Thyroid gland (tissue), 4 donors: ENCODE measurements around the gene VIT. TPM values are rescaled to one million over a fixed set of nuclear protein-coding genes. Genes with fewer than 3 reads are reported as not detected.

Experiments used
- DNase-seq, 2 donors: peaks; one replicate each; pipeline ENCODE4 v3.0.0-alpha.2; 2019
- H3K27ac ChIP-seq, 3 donors: fragments of 200-600 bp; sonication (generic); 1 replicate in 2 of 3; 2 replicates in 1 of 3; pipeline ENCODE4 v1.5.1; 2016 to 2019; ENCODE audit warnings: mild to moderate bottlenecking in 1 of 3, moderate library complexity in 1 of 3
- H3K27me3 ChIP-seq: fragments of 200-600 bp; sonication (generic); one replicate; pipeline ENCODE4 v1.5.1; 2019
- H3K36me3 ChIP-seq, 2 donors: fragments of 200-600 bp; sonication (generic); one replicate each; pipeline ENCODE4 v1.5.1; 2016 to 2019
- H3K4me1 ChIP-seq, 2 donors: fragments of 200-600 bp; sonication (generic); one replicate each; pipeline ENCODE4 v1.5.1; 2017 to 2019
- H3K4me3 ChIP-seq, 3 donors: fragments of 200-600 bp; sonication (generic); replicated peaks in 1 of 3; 1 replicate in 2 of 3; 2 replicates in 1 of 3; pipeline ENCODE4 v1.5.1; 2016; ENCODE audit warnings: mild to moderate bottlenecking in 1 of 3
- H3K9me3 ChIP-seq: fragments of 200-600 bp; sonication (generic); one replicate; pipeline ENCODE4 v1.5.1; 2017
- POLR2A ChIP-seq, 2 donors: fragments of 450-650 bp; IDR thresholded peaks; one replicate each; pipeline ENCODE4 v1.6.1; 2017; ENCODE audit warnings: antibody characterized with exemption in 2 of 2, mild to moderate bottlenecking in 2 of 2, moderate library complexity in 1 of 2
- WGBS, 2 donors: methylation state at CpG; one replicate each; pipeline ENCODE4 v1.1.5; 2017; 5-methylcytosine and 5-hydroxymethylcytosine counted together
- intact Hi-C: fragments of 100-400 bp; cut with DNase I; formaldehyde crosslinking; loops from one replicate; pipeline ENCODE4 v1.15.1; 2023
- total RNA-seq, 4 donors: library from RNA; depleted of rRNA; stranded (reverse); fragments of >200 nt; gene quantifications; one replicate each; pipeline ENCODE4 v1.2.3, GENCODE V29; 2016
- TF ChIP-seq, protein P1 (sequence below), 6 experiments: fragments of 200-600 bp in 3 of 6; fragments of 450-650 bp in 3 of 6; sonication (generic) in 3 of 6; IDR thresholded peaks; one replicate each; pipeline ENCODE4 v1.5.1; 2016 to 2019; ENCODE audit warnings: antibody characterized with exemption in 6 of 6, mild to moderate bottlenecking in 2 of 6, inconsistent platforms in 1 of 6, moderate library complexity in 1 of 6

VIT gene
- total RNA-seq, 4 donors from 2014 or later = 9.4 to 24.7 (median 20.6) TPM

GRCh38 chr2:36857713-36858112, 161.2 kb downstream of the VIT start:
- 92 to 95% methylated on average over 5 of the region's 5 CpGs for WGBS, 2 donors

GRCh38 chr2:36858551-36859365, 162.3 kb downstream of the VIT start:
- Histone ChIP-seq H3K9me3 (no peaks in the 10 kb centered on the region), H3K4me3 (no peak overlapping the region), H3K27ac (no peak overlapping the region), H3K4me1 (no peaks in the 10 kb centered on the region), H3K27me3 (no peaks in the 10 kb centered on the region), H3K36me3 (peaks cover 0 to 7% of the 10 kb centered on the region in 2 donors)
- intact Hi-C loops = no loop called here
- DNase-seq = no peak
- TF ChIP-seq POLR2A (IDR thresholded peaks at IDR 0.05) = no peak
- TF ChIP-seq, protein P1, sequence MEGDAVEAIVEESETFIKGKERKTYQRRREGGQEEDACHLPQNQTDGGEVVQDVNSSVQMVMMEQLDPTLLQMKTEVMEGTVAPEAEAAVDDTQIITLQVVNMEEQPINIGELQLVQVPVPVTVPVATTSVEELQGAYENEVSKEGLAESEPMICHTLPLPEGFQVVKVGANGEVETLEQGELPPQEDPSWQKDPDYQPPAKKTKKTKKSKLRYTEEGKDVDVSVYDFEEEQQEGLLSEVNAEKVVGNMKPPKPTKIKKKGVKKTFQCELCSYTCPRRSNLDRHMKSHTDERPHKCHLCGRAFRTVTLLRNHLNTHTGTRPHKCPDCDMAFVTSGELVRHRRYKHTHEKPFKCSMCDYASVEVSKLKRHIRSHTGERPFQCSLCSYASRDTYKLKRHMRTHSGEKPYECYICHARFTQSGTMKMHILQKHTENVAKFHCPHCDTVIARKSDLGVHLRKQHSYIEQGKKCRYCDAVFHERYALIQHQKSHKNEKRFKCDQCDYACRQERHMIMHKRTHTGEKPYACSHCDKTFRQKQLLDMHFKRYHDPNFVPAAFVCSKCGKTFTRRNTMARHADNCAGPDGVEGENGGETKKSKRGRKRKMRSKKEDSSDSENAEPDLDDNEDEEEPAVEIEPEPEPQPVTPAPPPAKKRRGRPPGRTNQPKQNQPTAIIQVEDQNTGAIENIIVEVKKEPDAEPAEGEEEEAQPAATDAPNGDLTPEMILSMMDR (IDR thresholded peaks at IDR 0.05) = no peak

More at GRCh38 chr2:36857713-36858112, 161.2 kb downstream of the VIT start:
- DNase-seq = no peak
- no peaks in the 10 kb centered on the region for H3K4me1 ChIP-seq
- intact Hi-C loops = no loop called here
- H3K36me3 ChIP-seq = peaks cover 0 to 7% of the 10 kb centered on the region in 2 donors
- no peak overlapping the region for H3K4me3 ChIP-seq
- H3K27me3 ChIP-seq = no peaks in the 10 kb centered on the region
- no peaks in the 10 kb centered on the region for H3K9me3 ChIP-seq
- no peak for TF ChIP-seq POLR2A (IDR thresholded peaks at IDR 0.05)
- TF ChIP-seq, protein P1 (IDR thresholded peaks at IDR 0.05) = no peak
- no peak overlapping the region for H3K27ac ChIP-seq

GRCh38 chr2:36859366-36859792, 162.9 kb downstream of the VIT start:
- Histone ChIP-seq H3K27me3 (no peaks in the 10 kb centered on the region), H3K4me3 (no peak overlapping the region), H3K4me1 (no peaks in the 10 kb centered on the region), H3K36me3 (peaks cover 0 to 7% of the 10 kb centered on the region in 2 donors), H3K27ac (no peak overlapping the region), H3K9me3 (no peaks in the 10 kb centered on the region)
- intact Hi-C loops = no loop called here
- TF ChIP-seq POLR2A (IDR thresholded peaks at IDR 0.05) = no peak
- TF ChIP-seq, protein P1 (IDR thresholded peaks at IDR 0.05) = no peak
- DNase-seq = no peak
- WGBS, 2 donors = 94 to 96% methylated on average over 1 of the region's 1 CpG

GRCh38 chr2:36861896-36862295, 165.4 kb downstream of the VIT start:
- no peak overlapping the region for H3K27ac ChIP-seq
- TF ChIP-seq, protein P1 (IDR thresholded peaks at IDR 0.05) = no peak
- TF ChIP-seq POLR2A (IDR thresholded peaks at IDR 0.05) = no peak
- no peaks in the 10 kb centered on the region for H3K4me1 ChIP-seq
- H3K36me3 ChIP-seq = peaks cover 0 to 4% of the 10 kb centered on the region in 2 donors
- no peak overlapping the region for H3K4me3 ChIP-seq
- WGBS, 2 donors = 98 to 100% methylated on average over 2 of the region's 2 CpGs
- intact Hi-C loops = no loop called here
- H3K27me3 ChIP-seq = no peaks in the 10 kb centered on the region
- DNase-seq = no peak
- H3K9me3 ChIP-seq = no peaks in the 10 kb centered on the region

Other genes with a start within 250 kb of the VIT start
- 10 to 100 TPM; 34.3 to 51.6 (median 44.5) TPM for gene FEZ2, start 98.5 kb upstream of the VIT start, total RNA-seq